NCI-H82 (cell line): ENCODE data around the gene MIF4GD.
"Not testable (repeated sequence)": the region's sequence is repeated elsewhere in the genome, so short reads cannot be mapped to it uniquely, and the experiment has no call there.

Source experiments
- DNase-seq: peaks from one replicate; lab custom pipeline; 2025; lab: John Stamatoyannopoulos, UW

MIF4GD gene

DNA sequence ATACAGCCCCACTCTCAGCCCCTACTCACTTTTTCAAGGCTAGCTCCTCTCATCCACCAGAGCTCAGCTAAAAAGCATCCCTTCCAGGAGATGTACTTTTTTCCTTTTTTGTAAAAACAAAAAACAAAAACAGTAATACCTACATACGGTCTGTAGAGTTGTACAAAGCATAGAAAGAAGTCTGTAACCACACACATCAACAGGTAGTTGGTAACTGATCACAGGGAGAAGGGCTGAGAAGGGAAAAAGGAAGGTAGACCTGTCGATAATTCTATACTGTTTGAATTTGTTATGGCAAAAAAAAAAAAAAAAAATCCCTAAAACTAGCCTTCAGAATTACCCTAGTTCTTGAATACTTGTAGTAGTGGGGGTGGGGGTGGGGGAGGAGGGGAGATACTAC lies 17.3 kb upstream of the MIF4GD start:
- DNase-seq: no peak

DNA sequence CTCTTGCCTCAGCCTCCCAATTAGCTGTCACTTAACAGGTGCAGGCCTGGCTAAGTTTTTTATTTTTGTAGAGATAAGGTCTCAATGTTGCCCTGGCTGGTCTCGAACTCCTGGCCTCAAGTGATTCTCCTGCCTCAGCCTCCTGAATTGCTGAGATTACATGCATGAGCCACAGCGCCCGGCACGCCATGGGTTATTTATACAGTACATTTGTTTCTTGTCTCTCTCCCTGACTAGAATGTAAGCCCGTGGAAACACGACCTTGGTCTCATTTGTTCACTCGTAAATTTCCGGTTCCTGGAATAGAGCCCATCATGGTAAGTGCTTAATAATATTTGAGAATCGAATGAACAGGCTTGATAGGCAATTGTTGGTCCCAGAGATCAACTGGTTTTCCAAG lies 16.2 kb upstream of the MIF4GD start:
- no peak for DNase-seq

DNA sequence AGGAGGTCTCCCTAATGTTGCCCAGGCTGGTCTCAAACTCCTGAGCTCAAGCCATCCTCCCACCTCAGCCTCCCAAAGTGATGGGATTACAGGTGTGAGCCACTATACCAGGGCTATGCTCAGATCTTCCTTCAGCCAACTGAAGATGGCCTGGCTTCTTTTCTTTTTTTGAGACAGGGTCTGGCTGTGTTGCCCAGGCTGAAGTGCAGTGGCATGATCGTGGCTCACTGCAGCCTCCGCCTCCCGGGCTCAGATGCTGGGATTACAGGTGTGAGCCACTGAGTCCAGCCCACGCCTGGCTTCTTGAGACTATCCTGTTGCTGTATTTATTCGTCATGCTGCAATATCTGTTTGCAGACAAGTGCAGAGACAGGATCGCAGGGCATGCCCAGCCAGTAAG lies 14.1 kb upstream of the MIF4GD start:
- no peak for DNase-seq

DNA sequence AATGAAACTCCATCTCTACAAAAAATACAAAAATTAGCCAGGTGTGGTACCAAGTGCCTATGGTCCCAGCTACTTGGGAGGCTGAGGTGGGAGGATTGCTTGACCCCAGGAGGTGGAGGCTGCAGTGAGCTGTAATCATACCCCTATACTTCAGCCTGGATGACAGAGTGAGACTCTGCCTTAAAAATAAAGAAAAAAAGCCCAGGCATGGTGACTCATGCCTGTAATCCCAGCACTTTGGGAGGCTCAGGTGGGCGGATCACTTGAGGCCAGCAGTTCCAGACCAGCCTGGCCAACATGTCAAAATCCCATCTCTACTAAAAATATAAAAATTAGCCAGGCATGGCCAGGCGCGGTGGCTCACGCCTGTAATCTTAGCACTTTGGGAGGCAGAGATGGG lies 9.2 kb upstream of the MIF4GD start:
- DNase-seq: not testable (repeated sequence)

DNA sequence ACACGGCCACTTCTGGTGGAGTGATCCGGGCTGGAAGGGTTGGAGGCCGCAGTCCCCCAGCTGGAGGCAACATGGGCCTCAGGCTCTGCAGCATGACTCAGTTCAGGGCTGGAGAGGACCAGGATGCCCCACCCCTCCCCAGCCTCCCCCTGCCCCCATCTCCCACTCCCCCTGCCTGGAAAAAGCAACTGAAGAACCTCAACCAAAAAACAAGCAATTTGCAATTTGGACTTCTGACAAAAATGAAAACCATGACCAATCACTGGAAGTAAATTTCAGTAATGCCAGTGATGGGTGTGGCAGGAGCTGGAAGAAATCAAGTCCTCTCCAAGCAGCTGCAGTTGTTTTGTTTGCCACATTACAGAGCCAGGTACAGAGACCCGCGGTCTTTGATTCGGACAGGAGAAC lies 6.6 kb upstream of the MIF4GD start:
- DNase-seq: no peak

DNA sequence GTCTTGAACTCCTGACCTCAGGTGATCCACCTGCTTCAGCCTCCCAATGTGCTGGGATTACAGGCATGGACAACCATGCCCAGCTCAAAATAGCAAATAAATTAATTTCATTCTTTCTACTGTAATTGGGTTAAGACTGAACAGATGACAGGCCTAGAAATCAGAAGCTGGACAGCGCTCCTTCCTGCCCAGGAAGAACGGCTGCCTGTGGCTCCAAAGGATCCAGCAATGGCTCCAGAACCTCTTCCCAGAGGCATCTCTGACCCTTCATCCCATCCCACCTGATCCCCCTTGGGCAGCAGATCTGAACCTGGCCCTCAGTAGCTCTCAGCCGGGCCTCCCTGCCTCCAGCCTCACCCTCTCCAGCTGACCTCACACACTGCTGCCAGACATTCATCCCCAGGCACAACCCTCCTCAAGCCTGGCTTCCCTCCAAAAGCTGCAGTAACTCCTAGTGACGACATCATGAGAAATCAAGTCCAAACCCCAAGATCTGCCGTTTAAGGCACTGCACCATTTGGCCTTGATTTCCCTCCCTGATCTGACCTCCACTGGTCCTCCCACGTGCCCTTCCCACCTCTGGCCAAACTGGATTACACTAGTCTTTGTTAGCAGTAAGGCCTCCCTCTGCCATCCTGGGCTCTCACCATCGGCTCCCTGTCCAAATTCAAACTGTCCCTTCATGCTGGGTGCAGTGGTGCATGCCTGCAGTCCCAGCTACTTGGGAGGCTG lies 3.1 kb upstream of the MIF4GD start:
- DNase-seq: no peak

DNA sequence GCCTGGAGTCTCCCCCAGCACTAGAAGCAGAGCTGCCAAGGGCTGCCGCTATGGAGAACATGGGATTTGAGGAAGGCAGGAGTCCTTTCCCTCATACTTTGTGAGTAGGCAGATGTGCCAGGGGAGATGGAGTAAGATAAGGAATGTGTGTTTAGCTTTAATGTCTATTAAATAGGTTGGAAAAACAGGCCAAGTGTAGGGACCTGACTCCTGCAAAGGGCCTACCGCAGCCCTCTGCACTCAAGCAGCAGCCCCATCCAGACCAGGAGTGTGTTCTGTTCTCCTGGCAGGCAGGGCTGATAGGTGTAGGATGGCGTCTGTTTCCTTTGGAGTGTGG lies 1.8 kb upstream of the MIF4GD start:
- DNase-seq: no peak

DNA sequence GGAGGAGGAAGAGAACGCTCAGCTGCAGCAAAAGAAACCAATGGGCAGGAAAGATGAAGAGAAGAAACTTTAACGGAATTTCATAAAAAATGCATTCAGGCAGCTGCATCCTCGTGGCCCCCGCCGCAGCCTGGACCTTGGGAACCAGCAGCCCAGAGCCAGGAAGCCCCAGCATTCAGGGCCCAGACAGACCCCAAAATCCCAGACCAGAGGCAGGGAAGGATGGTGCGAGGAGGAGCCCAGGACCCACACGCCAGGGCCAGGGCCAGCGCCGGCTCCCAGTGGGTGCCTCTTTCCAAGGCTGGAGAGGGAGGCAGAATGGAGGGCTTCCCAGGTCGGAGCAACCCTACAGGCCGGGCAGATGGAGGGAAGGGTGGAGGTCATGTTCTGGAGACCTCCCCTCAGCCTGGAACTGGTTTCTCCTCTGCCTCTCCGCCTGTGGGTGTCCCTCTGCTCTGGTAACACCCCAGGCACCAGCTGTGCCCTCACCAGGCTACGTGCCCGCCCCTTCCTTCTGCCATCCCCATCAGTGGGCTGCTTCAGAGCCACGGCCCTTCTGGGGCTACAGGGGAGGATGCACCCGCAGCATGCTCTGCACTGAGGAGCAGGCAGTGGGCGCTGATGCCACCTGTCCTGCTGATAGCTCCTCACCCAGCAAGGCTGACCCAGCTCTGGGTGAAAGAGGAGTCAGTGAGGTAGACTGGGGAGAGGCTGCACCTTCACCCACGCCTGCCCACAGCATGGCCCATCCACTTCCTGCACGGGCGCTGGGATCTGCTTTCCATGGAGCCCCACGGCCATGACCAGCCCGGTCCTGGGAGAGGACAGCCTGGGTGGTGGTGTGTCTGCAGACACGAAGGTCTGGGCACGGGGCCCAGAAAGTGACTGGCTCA lies 1.2 kb upstream of the MIF4GD start:
- DNase-seq: peak; percentile 43

DNA sequence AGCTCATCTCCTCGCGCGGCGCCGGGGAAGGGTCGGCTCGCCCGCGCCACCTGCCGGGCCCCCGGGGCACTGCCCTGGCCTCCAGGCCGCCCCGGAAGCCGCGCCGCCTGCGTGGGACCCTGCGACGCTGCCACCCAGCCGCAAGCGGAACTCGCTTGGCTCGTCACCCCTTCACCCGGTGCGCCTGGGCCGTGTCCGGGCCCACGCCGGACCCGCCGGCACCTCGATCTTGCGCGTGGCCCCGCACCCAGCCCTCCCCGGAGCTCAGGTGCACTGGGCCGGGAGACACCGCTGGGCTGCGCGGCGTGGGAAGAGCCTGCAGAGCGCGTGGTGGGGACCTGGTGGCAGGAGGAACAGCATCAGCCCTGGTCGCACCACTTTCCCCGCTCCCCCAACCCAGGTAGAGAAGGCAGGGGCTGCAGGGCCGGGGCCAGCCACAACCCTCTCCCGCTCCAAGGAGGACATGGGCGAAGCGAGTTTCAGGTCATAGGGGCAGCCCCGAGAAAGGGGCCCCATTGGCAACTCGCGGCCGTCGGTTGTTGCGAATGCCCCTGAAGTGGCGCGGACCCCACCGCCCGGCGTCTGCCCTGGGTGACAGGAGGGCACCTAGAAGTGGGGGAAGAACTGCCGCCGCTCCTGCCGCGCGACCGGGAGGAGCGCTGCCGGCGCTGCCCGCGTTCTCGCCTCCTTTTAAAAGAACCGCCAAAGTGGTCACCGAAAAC lies 363 bp upstream of the MIF4GD start:
- DNase-seq: peak; percentile 88

DNA sequence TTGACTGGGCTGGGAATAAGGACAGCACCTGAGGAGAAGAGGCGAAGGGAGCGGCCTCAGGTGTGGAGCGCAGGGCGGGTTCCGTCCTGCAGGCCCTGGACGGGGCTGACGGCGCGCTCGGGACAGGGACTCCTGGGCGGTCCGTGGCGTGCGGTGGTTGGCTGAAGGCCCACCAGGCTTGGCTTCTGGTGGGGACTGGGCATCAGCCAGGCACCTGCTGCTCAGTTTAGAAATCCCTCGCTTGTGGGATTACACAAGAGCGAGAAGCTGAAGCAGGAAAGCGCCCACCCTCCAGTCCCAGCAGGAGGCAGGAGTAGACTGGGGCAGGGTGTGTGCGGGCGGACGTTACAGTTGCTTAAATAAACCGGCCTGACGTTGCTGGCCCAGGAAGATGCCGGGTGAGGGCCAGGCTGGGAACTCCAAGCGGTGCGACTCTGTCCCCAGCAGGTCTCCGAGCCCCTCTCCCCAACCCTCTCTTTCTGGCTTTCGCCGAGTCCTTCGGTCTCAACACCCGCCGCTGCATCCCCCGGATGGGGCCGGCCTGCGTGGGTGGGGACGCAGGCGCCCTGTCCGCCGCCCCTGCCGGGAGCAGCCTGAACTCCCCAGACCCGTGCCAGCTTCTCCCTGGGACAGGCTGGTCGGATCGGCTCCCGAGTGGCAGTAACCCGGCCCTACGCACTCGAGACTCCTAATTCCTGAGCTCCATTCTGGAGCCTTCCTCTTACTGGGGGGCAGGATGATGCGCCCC lies 639 bp downstream of the MIF4GD start:
- DNase-seq: peak; percentile 91

DNA sequence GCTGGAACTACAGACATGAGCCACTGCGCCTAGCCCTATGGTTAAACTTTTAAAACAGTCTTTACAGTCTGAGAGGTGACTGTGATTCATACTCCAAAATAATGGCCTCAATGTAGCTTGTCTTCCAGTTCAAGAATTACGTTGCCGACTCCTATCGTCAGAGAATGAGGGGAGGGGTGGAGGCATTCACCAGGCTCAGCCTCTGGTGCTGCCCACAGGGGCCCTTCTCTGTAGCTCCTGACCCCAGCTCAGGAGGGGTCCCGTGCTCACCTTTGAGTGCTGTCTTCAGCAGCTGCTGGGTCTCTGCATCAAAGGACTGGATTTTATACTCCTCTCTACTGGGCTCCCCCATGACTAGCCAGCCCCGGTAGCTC lies 1.2 kb downstream of the MIF4GD start:
- no peak for DNase-seq

DNA sequence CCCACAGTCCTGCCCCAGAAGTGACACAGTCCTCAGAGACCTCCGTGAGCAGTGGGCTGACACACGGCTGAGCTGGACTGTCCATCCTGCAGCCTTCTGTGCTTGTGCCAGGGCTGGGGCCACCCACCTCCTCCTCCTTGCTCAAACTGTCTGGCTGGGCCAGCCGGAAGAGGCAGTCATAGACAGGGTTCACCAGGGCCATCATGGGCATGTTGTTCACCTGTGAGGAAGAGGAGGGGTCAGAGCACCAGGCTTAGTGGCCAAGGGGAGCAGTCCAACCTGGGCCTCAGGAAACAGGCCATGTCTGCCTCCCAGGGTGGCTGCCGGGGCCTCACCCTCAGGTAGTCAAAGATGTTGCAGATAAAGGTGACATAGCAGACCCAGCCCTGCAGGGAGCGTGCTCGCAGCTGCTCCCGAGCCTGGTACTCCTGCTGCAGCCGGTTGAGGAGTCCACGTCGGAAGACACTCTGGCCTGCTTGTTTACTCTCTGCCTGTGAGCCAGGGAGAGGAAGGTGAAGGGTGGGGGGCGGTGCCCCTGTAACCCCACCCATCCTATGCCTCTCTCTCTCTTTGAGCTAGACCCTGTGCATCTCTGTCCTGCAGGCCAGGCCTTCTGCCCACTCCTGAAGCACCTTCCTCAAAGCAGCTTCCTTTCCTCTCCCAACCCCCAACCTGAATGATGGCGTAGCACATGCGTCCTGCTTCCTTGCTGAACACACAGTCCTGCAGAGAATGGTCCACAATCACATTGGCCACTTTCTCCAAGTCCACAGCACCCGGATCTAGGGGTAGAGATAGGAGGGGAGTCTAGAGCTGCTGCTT lies 3.4 kb downstream of the MIF4GD start:
- DNase-seq: peak; percentile 54

DNA sequence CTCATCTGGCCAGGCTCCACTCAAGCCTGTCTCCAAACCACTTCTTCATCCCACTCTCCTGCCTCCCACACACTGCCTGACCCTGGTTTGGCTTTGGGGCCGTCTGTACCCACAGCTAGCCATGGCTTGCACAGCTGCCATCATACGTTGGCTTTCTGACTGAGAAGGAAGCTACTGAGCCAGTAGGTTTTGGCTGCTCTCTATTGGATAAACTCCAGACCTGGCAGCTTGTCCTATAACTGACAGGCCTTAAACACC lies 3.9 kb downstream of the MIF4GD start:
- DNase-seq: no peak

DNA sequence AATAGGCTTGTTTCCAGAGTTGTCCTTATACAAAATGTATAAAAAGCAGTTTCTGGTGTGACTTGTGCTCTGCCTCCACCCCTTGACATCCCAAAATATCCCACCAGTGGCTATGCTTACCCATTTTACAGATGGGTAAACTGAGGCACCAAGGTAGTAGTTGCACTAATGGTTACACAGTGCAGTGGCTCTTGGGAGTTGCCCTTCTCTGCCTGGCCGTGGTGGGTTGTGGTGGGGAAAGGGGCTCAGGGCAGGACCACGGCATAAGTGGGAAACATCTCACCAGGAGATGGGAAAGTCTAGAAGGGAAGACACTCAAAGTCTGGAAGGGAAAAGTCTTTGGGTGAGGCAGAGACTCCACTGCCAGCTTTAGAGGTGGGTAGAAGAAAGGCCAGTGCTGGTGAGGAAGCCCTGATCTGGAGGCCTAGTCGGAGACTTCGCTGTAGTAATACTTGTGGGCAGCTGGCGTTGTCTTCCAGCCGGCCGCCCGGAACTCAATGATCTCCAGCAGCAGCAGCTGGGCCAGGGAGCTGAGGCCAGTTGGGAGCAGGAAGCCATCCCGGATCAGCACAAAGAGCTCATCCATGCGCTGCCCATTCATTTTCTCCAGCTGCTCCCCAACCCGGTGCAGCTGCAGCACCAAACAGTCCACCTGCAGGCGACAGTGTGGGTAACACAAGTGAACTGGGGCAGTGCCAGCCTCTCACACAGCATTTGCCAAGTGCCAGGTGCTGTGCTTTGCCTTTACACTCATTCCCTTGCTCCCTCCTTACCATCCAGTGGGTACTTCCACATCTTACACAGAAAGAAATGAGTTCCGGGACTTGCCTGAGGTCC lies 4.5 kb downstream of the MIF4GD start:
- no peak for DNase-seq

DNA sequence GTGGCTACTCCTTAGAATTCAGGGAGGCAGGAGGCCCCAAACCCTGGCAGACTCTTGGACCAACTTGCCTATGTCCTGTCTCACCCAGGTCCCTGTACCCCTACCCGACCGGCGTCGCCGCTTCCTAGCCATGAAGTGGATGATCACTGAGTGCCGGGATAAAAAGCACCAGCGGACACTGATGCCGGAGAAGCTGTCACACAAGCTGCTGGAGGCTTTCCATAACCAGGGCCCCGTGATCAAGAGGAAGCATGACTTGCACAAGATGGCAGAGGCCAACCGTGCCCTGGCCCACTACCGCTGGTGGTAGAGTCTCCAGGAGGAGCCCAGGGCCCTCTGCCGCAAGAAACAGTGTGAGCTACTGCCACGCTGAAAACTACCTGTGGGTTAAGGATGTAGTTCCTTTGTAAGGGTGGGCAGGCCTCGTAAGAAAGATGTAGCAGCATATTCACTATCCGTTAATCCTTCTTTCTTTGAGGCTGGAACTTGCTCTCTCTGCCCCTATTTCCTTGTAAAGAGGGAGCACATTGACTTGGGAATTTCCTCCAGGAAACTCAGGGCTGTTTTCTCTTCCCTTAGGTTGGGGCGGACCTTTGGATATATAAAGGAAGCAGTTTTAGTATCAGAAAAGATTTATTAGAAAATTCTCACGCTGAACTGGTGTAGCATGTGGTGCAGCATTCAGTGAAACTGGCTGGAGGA lies 5.3 kb downstream of the MIF4GD start:
- DNase-seq: no peak

DNA sequence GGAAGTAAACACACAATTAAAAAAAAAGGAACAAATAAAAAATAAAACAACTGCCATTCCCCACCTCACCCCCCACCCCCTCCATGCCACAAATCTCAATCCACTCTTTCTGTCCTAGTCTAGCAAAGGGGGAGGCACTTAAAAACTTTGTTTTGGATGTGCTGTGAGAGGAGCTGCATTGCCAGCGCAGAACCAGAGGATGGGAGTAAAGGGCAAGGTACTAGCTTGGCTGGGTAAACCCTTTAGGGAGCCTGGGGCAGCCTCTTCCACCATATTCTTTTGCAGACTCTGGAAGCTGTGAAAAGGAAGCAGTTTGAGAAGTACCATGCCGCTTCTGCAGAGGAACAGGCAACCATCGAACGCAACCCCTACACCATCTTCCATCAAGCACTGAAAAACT lies 8.0 kb downstream of the MIF4GD start:
- no peak for DNase-seq

DNA sequence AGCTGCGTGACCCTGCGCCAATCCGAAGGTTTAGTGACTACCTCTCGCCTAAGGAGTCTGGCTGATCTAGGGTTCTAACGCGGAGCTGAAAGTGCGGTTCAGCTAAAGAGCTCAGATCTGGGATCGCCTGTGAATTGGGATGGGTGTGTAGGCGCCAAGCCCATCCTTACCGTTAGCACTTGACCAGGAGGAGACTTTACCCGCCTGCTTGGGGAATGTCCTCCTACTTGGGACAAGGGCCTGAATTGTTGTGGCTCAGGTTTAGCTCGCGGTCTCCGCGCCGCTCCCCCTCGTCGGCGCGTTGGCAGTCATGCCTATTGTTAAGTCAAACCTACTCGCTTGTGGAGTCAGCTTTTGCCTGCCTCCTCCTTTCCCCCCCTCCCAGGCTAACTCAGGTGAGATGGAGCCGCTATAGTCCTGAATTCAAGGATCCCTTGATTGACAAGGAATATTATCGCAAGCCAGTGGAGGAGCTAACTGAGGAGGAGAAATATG lies 8.9 kb downstream of the MIF4GD start:
- DNase-seq: peak; percentile 52

DNA sequence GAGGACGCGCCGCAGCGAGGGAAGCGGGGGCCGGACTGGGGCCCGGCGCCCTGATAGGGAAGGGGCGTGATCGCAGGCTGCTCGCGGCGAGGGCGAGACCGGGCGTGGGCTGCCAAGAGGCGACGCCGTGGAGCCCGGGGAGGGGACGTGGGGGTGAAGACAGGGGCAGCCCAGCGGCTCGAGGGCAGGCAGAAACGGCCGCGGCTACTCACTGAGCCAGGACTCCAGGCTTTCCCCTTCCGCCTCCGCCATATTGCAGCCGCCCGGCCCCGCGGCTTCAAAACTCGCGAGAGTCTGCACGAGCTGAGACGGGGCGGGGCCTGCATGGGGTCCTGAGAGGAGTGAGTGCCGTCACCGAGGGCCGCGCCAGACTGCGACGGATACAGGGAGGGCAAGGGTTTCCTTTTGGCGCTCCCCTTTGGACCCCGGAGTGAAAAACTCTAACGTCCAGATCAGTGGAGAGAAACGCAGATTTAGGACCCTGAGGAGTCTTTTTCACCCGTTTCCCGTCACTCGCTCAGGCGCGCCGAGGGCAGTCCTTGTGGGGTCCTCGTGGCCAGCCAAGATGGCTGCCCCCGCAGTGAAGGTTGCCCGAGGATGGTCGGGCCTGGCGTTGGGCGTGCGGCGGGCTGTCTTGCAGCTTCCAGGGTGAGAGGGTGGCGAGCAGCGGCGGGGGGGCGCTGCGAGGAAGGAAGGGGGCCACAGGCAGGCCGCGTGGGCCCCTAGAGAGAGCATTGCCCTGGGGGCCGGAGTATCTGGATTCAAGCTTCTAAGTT lies 9.5 kb downstream of the MIF4GD start, which contains the start of the genes GGA3 and MRPS7:
GGA3 (minus strand) TSS at position 271 of the 776 bp plus-strand sequence; CDS start at position 252, 19 bp downstream.
MRPS7 (plus strand) TSS at position 544 of the 776 bp plus-strand sequence; CDS start at position 566, 22 bp downstream.
- DNase-seq: peak; percentile 97
